K562 (cell line): Measurements from ENCODE around the gene RHBDF2. TPM values are rescaled to one million over a fixed set of nuclear protein-coding genes. Genes with fewer than 3 reads are reported as not detected.

Experiments used
- ATAC-seq: fragments of 200-7000 bp; cut with Tn5 transposase; 3 replicates; pipeline ENCODE4 v1.9.1; 2020; ENCODE audit warnings: moderate library complexity
- BruUV-seq: library from RNA; stranded (reverse); fragments of 400-500 nt; replicated peaks from 2 replicates; lab custom pipeline; 2021; lab: Mats Ljungman, UMichigan
- CTCF ChIA-PET: fragments of 300-600 bp; formaldehyde crosslinking; extraction: SDS; loops from one replicate; lab custom pipeline; 2021; ENCODE audit warnings: low intra/inter-chr PET ratio; lab: Yijun Ruan, JAX
- POLR2A ChIA-PET: fragments of 300-600, 350-650 bp; sonication (Branson Sonifier 250); formaldehyde crosslinking; extraction: SDS; loops from one replicate; lab custom pipeline; 2021; ENCODE audit warnings: antibody characterized with exemption, inconsistent platforms; lab: Yijun Ruan, JAX
- DNase-seq, 4 experiments: peaks; one replicate each; pipeline versions ENCODE4 v3.0.0 to v3.0.0-alpha.2; 2011 to 2018; ENCODE audit warnings: low spot score in 3 of 4, mixed read lengths in 3 of 4; ENCODE audit errors: extremely low read depth in 1 of 4
- FAIRE-seq: peaks from 2 replicates; lab custom pipeline; 2011; peaks lifted over from hg19 to GRCh38; lab: Jason Lieb, UNC
- H2AFZ ChIP-seq: 2 replicates; pipeline ENCODE4 v1.6.0; 2011; ENCODE audit warnings: low read depth, low read length, control low read depth, inconsistent platforms
- H3K27ac ChIP-seq: fragments of 200-600 bp; 3 replicates; pipeline ENCODE4 v1.8.0; 2011; ENCODE audit warnings: low read depth, mild to moderate bottlenecking, control low read depth, inconsistent platforms, low read length, moderate library complexity, mixed read lengths; ENCODE audit errors: extremely low read depth
- H3K27me3 ChIP-seq, 2 experiments: fragments of 300-600 bp in 1 of 2; 2 replicates in 1 of 2; 3 replicates in 1 of 2; pipeline versions ENCODE4 v1.6.0 to v1.8.0; 2011; ENCODE audit warnings: inconsistent platforms in 2 of 2, low read length in 2 of 2, mild to moderate bottlenecking in 1 of 2, mixed read lengths in 1 of 2, moderate library complexity in 1 of 2; ENCODE audit not compliant: control insufficient read depth in 2 of 2, insufficient read depth in 2 of 2
- H3K36me3 ChIP-seq: fragments of 300-600 bp; 3 replicates; pipeline ENCODE4 v1.8.0; 2011; ENCODE audit warnings: mild to moderate bottlenecking, low read length, inconsistent platforms; ENCODE audit not compliant: control insufficient read depth, insufficient read depth
- H3K4me1 ChIP-seq, 2 experiments: fragments of 200-600 bp in 1 of 2; replicated peaks in 1 of 2; 2 replicates in 1 of 2; 3 replicates in 1 of 2; pipeline versions ENCODE4 v1.5.1 to v1.8.0; 2011; ENCODE audit warnings: inconsistent platforms in 2 of 2, low read length in 2 of 2, mild to moderate bottlenecking in 1 of 2, mixed read lengths in 1 of 2, moderate library complexity in 1 of 2; ENCODE audit not compliant: control insufficient read depth in 2 of 2, insufficient read depth in 2 of 2
- H3K4me2 ChIP-seq: 2 replicates; pipeline ENCODE4 v1.6.1; 2011; ENCODE audit warnings: low read length, control low read depth, inconsistent platforms, mixed read lengths; ENCODE audit not compliant: insufficient read depth
- H3K4me3 ChIP-seq: fragments of 200-600 bp; sonication (generic), shearing (Covaris generic); 2 replicates; pipeline ENCODE4 v1.5.1; 2016; ENCODE audit warnings: control low read depth, inconsistent platforms
- H3K79me2 ChIP-seq: fragments of 200-600 bp; 3 replicates; pipeline ENCODE4 v1.8.0; 2011; ENCODE audit warnings: low read length, inconsistent platforms; ENCODE audit not compliant: control insufficient read depth, insufficient read depth
- H3K9ac ChIP-seq, 2 experiments: 2 replicates each; pipeline versions ENCODE4 v1.6.0 to v1.6.1; 2011; ENCODE audit warnings: low read depth in 2 of 2, low read length in 2 of 2, control low read depth in 1 of 2, inconsistent platforms in 1 of 2, mild to moderate bottlenecking in 1 of 2, mixed read lengths in 1 of 2; ENCODE audit not compliant: insufficient read depth in 1 of 2
- H3K9me1 ChIP-seq: one replicate; pipeline ENCODE4 v1.6.0; 2011; ENCODE audit warnings: inconsistent platforms, mild to moderate bottlenecking, low read length, moderate library complexity; ENCODE audit not compliant: control insufficient read depth, insufficient read depth
- H3K9me3 ChIP-seq: replicated peaks from 2 replicates; pipeline ENCODE4 v1.5.1; 2011; ENCODE audit warnings: low read depth, low read length, inconsistent platforms; ENCODE audit not compliant: control insufficient read depth, insufficient read depth
- H4K20me1 ChIP-seq: replicated peaks from 2 replicates; pipeline ENCODE4 v1.6.1; 2011; ENCODE audit warnings: low read length, inconsistent platforms, mixed read lengths; ENCODE audit not compliant: control insufficient read depth, insufficient read depth
- ARID3A ChIP-seq: IDR thresholded peaks from 2 replicates; pipeline ENCODE4 v1.6.1; 2012; ENCODE audit warnings: low read depth, low read length, improper control_type of control experiment, borderline replicate concordance
- CXXC5 ChIP-seq: fragments of 250-450 bp; sonication (Bioruptor Pico); IDR thresholded peaks from 2 replicates; pipeline ENCODE4 v1.8.0; 2022; ENCODE audit warnings: inconsistent platforms, mild to moderate bottlenecking, moderate library complexity
- DPF2 ChIP-seq: fragments of 450-650 bp; IDR thresholded peaks from 2 replicates; pipeline ENCODE4 v1.6.1; 2016
- NEUROD1 ChIP-seq: fragments of 150-350 bp; IDR thresholded peaks from 2 replicates; pipeline ENCODE4 v1.6.1; 2014; ENCODE audit warnings: borderline replicate concordance, low read length, low read depth; ENCODE audit not compliant: partially characterized antibody
- RBBP5 ChIP-seq: fragments of 200-600 bp; sonication (generic); IDR thresholded peaks from 2 replicates; pipeline ENCODE4 v1.6.1; 2012; ENCODE audit warnings: borderline replicate concordance, mild to moderate bottlenecking, low read length, control low read depth, inconsistent platforms; ENCODE audit not compliant: insufficient read depth, poor library complexity, severe bottlenecking
- SRSF7 ChIP-seq: fragments of 200-400 bp; formaldehyde crosslinking; optimal IDR thresholded peaks from 2 replicates; pipeline ENCODE3; 2017; ENCODE audit warnings: mild to moderate bottlenecking, low read depth, low read length
- UBTF ChIP-seq, 2 experiments: IDR thresholded peaks; 2 replicates each; pipeline ENCODE4 v1.6.1; 2012; ENCODE audit warnings: improper control_type of control experiment in 2 of 2, low read depth in 2 of 2, low read length in 2 of 2, borderline replicate concordance in 1 of 2
- ZNF253 ChIP-seq: fragments of 250-450 bp; sonication (Bioruptor Pico); conservative IDR thresholded peaks from 2 replicates; pipeline ENCODE4 v1.6.1; 2021; ENCODE audit warnings: mild to moderate bottlenecking
- WGBS: fragments of 100-300 bp; shearing (Covaris generic); methylation state at CpG from one replicate; pipeline ENCODE4 v1.1.6; 2016; ENCODE audit warnings: low coverage, mixed read lengths; ENCODE audit not compliant: insufficient coverage; ENCODE audit errors: missing lambda C conversion rate; 5-methylcytosine and 5-hydroxymethylcytosine counted together
- in situ Hi-C: fragments of 300-500 bp; cut with MboI; formaldehyde crosslinking; loops from 4 replicates; pipeline ENCODE4 v1.15.0; 2018; ENCODE audit warnings: inconsistent platforms, mixed read lengths
- intact Hi-C: fragments of 100-400 bp; cut with micrococcal nuclease; formaldehyde crosslinking; loops from 2 replicates; pipeline ENCODE4 v1.14.2; 2022
- polyA plus RNA-seq, 8 experiments: library from polyadenylated mRNA; depleted of rRNA in 4 of 8; stranded (reverse) in 5 of 8; unstranded in 3 of 8; fragments of >200 nt; fragmentation: Nextera tagmentation in 2 of 8; fragmentation: Illumina TruSeq in 1 of 8; extraction: Ambion mirVana in 2 of 8; extraction: Trizol in 1 of 8; gene quantifications; 2 replicates each; pipeline versions ENCODE4 v1.2.1 to v1.2.3, GENCODE V29; 2011 to 2014; ENCODE audit warnings: inconsistent platforms in 1 of 8, missing spikeins in 1 of 8
- total RNA-seq, 7 experiments: library from RNA; depleted of rRNA in 6 of 7; stranded (reverse); fragments of >200 nt in 6 of 7; fragmentation: Illumina TruSeq in 2 of 7; extraction: Trizol in 2 of 7; gene quantifications; 2 replicates each; pipeline versions ENCODE4 v1.2.1 to v1.2.3, GENCODE V29; 2011 to 2021; ENCODE audit warnings: low replicate concordance in 1 of 7
- TF ChIP-seq, protein P1 (sequence below): fragments of 250-450 bp; sonication (Bioruptor Pico); IDR thresholded peaks from 2 replicates; pipeline ENCODE4 v1.5.1; 2021; ENCODE audit warnings: mild to moderate bottlenecking
- TF ChIP-seq, protein P2 (sequence below): fragments of 450-650 bp; IDR thresholded peaks from 2 replicates; pipeline ENCODE4 v1.6.1; 2017; ENCODE audit warnings: antibody characterized with exemption

RHBDF2 gene
- total and polyA plus RNA-seq, 9 of the 15 experiments (the other 6 are each of a cell fraction or from before 2014, with no cell fraction given): 0.04 to 2.8 (median 1.1) TPM

- ChIA-PET POLR2A (interaction anchor here (0.6 to 2.4 kb wide), 8 partner anchors 12 to 180 kb away, joined by 3 to 18 read pairs (median 3); partner anchors contain the start of gene PRCD), CTCF (no interaction called here)
- ATAC-seq (peak; percentile 87), FAIRE-seq (peak; percentile 85), DNase-seq (peak; percentile 88 to 90 (median 90))
- no peaks in the 10 kb centered on the region for H3K9me1 ChIP-seq
- no peaks in the 10 kb centered on the region for H3K9me3 ChIP-seq
- H3K79me2 ChIP-seq: no peaks in the 10 kb centered on the region
- H3K4me2 ChIP-seq: peak overlapping the region; percentile 71
- intact Hi-C loops (loop anchor here (1.0 kb wide), 1 partner anchor 19 kb away; no protein-coding TSS in a partner anchor), in situ Hi-C loops (no loop called here)
- BruUV-seq: TSS peak; percentile 92
- no peaks in the 10 kb centered on the region for H4K20me1 ChIP-seq
- no peak overlapping the region for H3K4me3 ChIP-seq
- peaks cover 30 to 51% of the 10 kb centered on the region in 2 experiments for H3K4me1 ChIP-seq
- H3K27ac ChIP-seq: peak overlapping the region; percentile 89
- peak overlapping the region; percentile 81 to 92 for H3K9ac ChIP-seq
- H3K36me3 ChIP-seq: no peaks in the 10 kb centered on the region; the same call in 2 of the 3 replicates
- no peaks in the 10 kb centered on the region for H3K27me3 ChIP-seq
- 31% methylated on average over 27 of the region's 31 CpGs for WGBS
- H2AFZ ChIP-seq: peak overlapping the region; percentile 97
- TF ChIP-seq, protein P1, sequence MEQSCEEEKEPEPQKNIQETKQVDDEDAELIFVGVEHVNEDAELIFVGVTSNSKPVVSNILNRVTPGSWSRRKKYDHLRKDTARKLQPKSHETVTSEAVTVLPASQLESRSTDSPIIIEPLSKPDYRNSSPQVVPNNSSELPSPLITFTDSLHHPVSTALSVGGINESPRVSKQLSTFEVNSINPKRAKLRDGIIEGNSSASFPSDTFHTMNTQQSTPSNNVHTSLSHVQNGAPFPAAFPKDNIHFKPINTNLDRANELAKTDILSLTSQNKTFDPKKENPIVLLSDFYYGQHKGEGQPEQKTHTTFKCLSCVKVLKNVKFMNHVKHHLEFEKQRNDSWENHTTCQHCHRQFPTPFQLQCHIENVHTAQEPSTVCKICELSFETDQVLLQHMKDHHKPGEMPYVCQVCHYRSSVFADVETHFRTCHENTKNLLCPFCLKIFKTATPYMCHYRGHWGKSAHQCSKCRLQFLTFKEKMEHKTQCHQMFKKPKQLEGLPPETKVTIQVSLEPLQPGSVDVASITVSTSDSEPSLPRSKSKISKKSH (CRISPR knock-in tag): no peak
- TF ChIP-seq DPF2: no peak; the same call in 1 of the 2 replicates
- TF ChIP-seq ARID3A: no peak
- no peak for TF ChIP-seq ZNF253 (CRISPR knock-in tag)
- no peak for TF ChIP-seq SRSF7
- 0 out of 2 replicates have a peak, but pooled peaks have one; percentile 13 for TF ChIP-seq CXXC5 (CRISPR knock-in tag)
- TF ChIP-seq, protein P2, sequence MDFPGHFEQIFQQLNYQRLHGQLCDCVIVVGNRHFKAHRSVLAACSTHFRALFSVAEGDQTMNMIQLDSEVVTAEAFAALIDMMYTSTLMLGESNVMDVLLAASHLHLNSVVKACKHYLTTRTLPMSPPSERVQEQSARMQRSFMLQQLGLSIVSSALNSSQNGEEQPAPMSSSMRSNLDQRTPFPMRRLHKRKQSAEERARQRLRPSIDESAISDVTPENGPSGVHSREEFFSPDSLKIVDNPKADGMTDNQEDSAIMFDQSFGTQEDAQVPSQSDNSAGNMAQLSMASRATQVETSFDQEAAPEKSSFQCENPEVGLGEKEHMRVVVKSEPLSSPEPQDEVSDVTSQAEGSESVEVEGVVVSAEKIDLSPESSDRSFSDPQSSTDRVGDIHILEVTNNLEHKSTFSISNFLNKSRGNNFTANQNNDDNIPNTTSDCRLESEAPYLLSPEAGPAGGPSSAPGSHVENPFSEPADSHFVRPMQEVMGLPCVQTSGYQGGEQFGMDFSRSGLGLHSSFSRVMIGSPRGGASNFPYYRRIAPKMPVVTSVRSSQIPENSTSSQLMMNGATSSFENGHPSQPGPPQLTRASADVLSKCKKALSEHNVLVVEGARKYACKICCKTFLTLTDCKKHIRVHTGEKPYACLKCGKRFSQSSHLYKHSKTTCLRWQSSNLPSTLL: no peak
- peak in 1 of 2 experiments; percentile 11; a peak in 1 of 4 replicates for TF ChIP-seq UBTF (IDR thresholded peaks at IDR 0.05; ENCODE audit: borderline replicate concordance in 1 of 2, low read depth in 2 of 2, low read length in 2 of 2)
- TF ChIP-seq RBBP5: peak; percentile 18
- TF ChIP-seq NEUROD1: no peak
These were observed 27.5 kb upstream of the RHBDF2 start for GRCh38 chr17:76528528-76529223.
